GM19328 (cell line): Measurements from ENCODE around the gene PSMD8.

ENCODE experiments used
- ATAC-seq: cut with Tn5 transposase; IDR thresholded peaks from one replicate; pipeline ENCODE4 v1.9.1; 2021; ENCODE audit warnings: mild to moderate bottlenecking, moderate library complexity; ENCODE audit not compliant: unreplicated experiment

The PSMD8 gene

DNA sequence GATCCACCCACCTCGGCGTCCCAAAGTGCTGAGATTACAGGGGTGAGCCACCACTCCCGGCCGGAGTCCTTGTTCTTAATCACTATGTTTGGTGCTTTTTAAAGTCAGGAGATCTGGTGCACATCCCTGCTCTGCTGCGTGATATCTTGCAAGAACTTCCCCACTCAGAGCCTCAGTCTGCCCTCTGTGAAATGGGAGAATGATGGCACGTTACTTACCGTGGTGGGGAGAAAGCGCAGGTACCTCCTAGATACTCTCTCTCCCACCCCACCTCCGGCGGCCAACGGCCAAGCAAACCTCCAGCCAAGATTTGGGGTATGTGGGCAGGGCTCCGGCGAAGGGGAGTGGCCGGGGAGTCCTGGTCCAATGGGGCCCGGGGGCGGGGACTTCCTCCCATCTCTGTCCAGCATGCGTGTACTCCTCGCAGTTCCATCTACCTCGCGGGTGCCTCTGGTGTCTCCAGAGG lies 58.9 kb downstream of the PSMD8 start, which contains the start of gene RYR1:
Gene RYR1 (plus strand): TSS at position 424 of the 466 bp plus-strand sequence. CDS start 139 bp downstream, outside the sequence.
- no peak for ATAC-seq
